Progenitor cell of endocrine pancreas (in vitro differentiated cells): ENCODE data around the gene STK39. TPM values are rescaled to one million over a fixed set of nuclear protein-coding genes. Genes with fewer than 3 reads are reported as not detected.

Source experiments
- DNase-seq: peaks from one replicate; pipeline ENCODE4 v3.0.0; 2021; ENCODE audit warnings: low spot score; ENCODE audit not compliant: unreplicated experiment
- H3K27ac Mint-ChIP-seq: 2 replicates; pipeline ENCODE4 v1.8.0; 2021; ENCODE audit warnings: mild to moderate bottlenecking, moderate library complexity, mixed read lengths
- H3K27me3 Mint-ChIP-seq: 2 replicates; pipeline ENCODE4 v1.8.0; 2021; ENCODE audit warnings: mixed read lengths
- H3K36me3 Mint-ChIP-seq: 2 replicates; pipeline ENCODE4 v1.8.0; 2022; ENCODE audit warnings: mixed read lengths; ENCODE audit not compliant: insufficient read depth
- H3K4me1 Mint-ChIP-seq: 2 replicates; pipeline ENCODE4 v1.8.0; 2021; ENCODE audit warnings: low read depth, mixed read lengths
- H3K4me3 Mint-ChIP-seq: 2 replicates; pipeline ENCODE4 v1.8.0; 2021; ENCODE audit warnings: low read depth, mild to moderate bottlenecking, moderate library complexity, mixed read lengths
- H3K9me3 Mint-ChIP-seq: 2 replicates; pipeline ENCODE4 v1.8.0; 2021; ENCODE audit warnings: low read depth, mixed read lengths
- CTCF ChIP-seq: fragments of 200-600 bp; sonication (generic); IDR thresholded peaks from one replicate; pipeline ENCODE4 v1.5.0; 2021; ENCODE audit warnings: antibody characterized with exemption, mild to moderate bottlenecking; ENCODE audit not compliant: unreplicated experiment
- total RNA-seq: library from RNA; stranded (reverse); gene quantifications from 2 replicates; pipeline ENCODE4 v1.2.1, GENCODE V29; 2021

STK39 gene
- total RNA-seq, 1 donor from 2014 or later: 22.9 TPM

GRCh38 chr2:167925758-167926157, 321.6 kb downstream of the STK39 start:
- Mint-ChIP-seq H3K27me3 (no peaks in the 10 kb centered on the region), H3K4me3 (no peak overlapping the region), H3K9me3 (no peaks in the 10 kb centered on the region), H3K4me1 (peaks cover 3% of the 10 kb centered on the region), H3K27ac (no peak overlapping the region), H3K36me3 (no peaks in the 10 kb centered on the region)
- TF ChIP-seq CTCF: no peak
- DNase-seq: no peak

- TF ChIP-seq CTCF: no peak
- no peak overlapping the region for H3K27ac Mint-ChIP-seq
- H3K9me3 Mint-ChIP-seq: no peaks in the 10 kb centered on the region
- H3K36me3 Mint-ChIP-seq: no peaks in the 10 kb centered on the region
- no peak for DNase-seq
- no peak overlapping the region for H3K4me3 Mint-ChIP-seq
- no peaks in the 10 kb centered on the region for H3K27me3 Mint-ChIP-seq
- peaks cover 2% of the 10 kb centered on the region for H3K4me1 Mint-ChIP-seq
These were observed 322.8 kb downstream of the STK39 start for GRCh38 chr2:167924556-167924955.

- no peak overlapping the region for H3K4me3 Mint-ChIP-seq
- peaks cover 6% of the 10 kb centered on the region for H3K4me1 Mint-ChIP-seq
- H3K27me3 Mint-ChIP-seq: peaks cover 6% of the 10 kb centered on the region
- no peaks in the 10 kb centered on the region for H3K36me3 Mint-ChIP-seq
- TF ChIP-seq CTCF: no peak
- H3K27ac Mint-ChIP-seq: no peak overlapping the region
- peaks cover 8% of the 10 kb centered on the region for H3K9me3 Mint-ChIP-seq
- no peak for DNase-seq
These were observed 330.6 kb downstream of the STK39 start for GRCh38 chr2:167916756-167917155.

- no peak for TF ChIP-seq CTCF
- H3K9me3 Mint-ChIP-seq: peaks cover 14% of the 10 kb centered on the region
These were observed 332.4 kb downstream of the STK39 start for GRCh38 chr2:167914969-167915368.

GRCh38 chr2:167908786-167909185, 338.6 kb downstream of the STK39 start:
- no peaks in the 10 kb centered on the region for H3K27me3 Mint-ChIP-seq
- H3K27ac Mint-ChIP-seq: no peak overlapping the region
- TF ChIP-seq CTCF: no peak
- H3K36me3 Mint-ChIP-seq: no peaks in the 10 kb centered on the region
- H3K9me3 Mint-ChIP-seq: peaks cover 9% of the 10 kb centered on the region
- no peaks in the 10 kb centered on the region for H3K4me1 Mint-ChIP-seq
- no peak for DNase-seq
- H3K4me3 Mint-ChIP-seq: no peak overlapping the region

More at GRCh38 chr2:167914969-167915368, 332.4 kb downstream of the STK39 start:
- Mint-ChIP-seq H3K4me3 (no peak overlapping the region), H3K27me3 (peaks cover 6% of the 10 kb centered on the region), H3K27ac (no peak overlapping the region), H3K36me3 (no peaks in the 10 kb centered on the region), H3K4me1 (peaks cover 6% of the 10 kb centered on the region)
- no peak for DNase-seq
